ENCODE measurements around the gene PLEKHO2. TPM values are rescaled to one million over a fixed set of nuclear protein-coding genes. Genes with fewer than 3 reads are reported as not detected.
"Not testable (repeated sequence)": the region's sequence is repeated elsewhere in the genome, so short reads cannot be mapped to it uniquely, and the experiment has no call there.

Gene PLEKHO2, protein sequence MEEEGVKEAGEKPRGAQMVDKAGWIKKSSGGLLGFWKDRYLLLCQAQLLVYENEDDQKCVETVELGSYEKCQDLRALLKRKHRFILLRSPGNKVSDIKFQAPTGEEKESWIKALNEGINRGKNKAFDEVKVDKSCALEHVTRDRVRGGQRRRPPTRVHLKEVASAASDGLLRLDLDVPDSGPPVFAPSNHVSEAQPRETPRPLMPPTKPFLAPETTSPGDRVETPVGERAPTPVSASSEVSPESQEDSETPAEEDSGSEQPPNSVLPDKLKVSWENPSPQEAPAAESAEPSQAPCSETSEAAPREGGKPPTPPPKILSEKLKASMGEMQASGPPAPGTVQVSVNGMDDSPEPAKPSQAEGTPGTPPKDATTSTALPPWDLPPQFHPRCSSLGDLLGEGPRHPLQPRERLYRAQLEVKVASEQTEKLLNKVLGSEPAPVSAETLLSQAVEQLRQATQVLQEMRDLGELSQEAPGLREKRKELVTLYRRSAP
- total RNA-seq = 8.7 to 9.8 TPM (median 8.8 TPM) in 3 replicates

DNA sequence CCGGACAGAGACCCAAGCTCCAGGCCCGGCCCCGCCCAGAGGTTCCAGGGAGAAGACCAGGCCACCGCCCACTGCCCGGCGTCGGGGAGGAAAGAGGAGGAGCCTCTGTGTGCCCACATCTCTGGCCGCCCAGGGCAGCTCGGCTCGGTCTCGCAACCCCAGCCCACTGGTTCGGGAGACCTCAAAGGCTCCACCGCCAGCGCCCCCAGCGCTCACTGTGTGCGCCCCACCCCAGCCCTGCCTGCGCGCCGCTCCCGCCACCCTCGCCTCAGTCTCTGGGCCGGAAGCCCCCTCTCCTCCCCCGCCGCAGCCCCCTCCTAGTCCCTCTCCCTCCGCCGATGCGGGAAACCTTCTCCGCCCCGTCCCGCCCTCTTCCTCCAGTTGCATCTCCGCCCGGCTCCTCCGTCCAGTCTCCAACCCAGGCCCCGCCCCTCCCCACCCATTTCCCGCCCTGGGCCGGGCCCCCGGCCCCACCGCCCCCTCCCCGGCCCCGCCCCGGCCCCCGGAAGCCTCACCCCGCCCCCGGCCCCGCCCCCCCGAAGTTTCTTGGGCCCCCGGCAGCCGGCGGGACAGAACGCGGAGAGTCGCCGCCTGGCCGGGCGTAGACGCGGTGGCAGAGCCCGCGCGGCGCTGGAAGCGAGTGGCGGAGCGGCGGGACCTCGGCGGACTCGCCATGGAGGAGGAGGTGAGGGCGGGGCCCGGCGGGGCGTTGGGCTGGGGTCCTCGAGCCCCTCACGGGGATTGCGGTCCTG lies at the start of gene PLEKHO2:
PLEKHO2 (plus strand) TSS at position 572 of the 752 bp plus-strand sequence; CDS start at position 674, 102 bp downstream.
- H3K4me3 Mint-ChIP-seq = peak within 1 kb of the TSS; percentile 81

DNA sequence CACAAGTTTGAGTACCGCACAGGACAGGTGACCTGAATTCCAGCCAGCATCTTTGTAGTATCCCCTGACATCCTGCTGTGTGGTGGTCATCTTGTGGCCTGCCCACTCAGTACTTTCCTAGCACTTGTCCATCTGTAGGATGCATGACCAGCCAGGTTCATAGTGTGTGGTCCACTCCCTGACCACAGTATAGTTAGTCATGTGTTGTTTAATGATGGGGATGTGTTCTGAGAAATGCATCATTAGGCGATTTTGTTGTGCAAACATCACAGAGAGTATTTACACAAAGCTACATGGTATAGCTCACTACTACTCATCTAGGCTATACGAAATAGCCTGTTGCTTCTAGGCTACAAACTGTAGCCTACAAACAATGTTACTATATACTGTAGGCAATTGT lies 49.4 kb upstream of the PLEKHO2 start:
- Mint-ChIP-seq H3K27ac (no peak overlapping the region), H3K27me3 (ENCODE audit: low read depth) (no peaks in the 10 kb centered on the region), H3K9me3 (no peaks in the 10 kb centered on the region), H3K4me3 (no peak overlapping the region), H3K36me3 (no peaks in the 10 kb centered on the region), H3K4me1 (no peaks in the 10 kb centered on the region)
- TF ChIP-seq, protein P1, sequence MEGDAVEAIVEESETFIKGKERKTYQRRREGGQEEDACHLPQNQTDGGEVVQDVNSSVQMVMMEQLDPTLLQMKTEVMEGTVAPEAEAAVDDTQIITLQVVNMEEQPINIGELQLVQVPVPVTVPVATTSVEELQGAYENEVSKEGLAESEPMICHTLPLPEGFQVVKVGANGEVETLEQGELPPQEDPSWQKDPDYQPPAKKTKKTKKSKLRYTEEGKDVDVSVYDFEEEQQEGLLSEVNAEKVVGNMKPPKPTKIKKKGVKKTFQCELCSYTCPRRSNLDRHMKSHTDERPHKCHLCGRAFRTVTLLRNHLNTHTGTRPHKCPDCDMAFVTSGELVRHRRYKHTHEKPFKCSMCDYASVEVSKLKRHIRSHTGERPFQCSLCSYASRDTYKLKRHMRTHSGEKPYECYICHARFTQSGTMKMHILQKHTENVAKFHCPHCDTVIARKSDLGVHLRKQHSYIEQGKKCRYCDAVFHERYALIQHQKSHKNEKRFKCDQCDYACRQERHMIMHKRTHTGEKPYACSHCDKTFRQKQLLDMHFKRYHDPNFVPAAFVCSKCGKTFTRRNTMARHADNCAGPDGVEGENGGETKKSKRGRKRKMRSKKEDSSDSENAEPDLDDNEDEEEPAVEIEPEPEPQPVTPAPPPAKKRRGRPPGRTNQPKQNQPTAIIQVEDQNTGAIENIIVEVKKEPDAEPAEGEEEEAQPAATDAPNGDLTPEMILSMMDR (IDR thresholded peaks at IDR 0.05; ENCODE audit: unreplicated experiment) = no peak
- no peak for DNase-seq (ENCODE audit: low spot score in 2 of 2, unreplicated experiment in 2 of 2)

More for the DNA sequence above, at the start of gene PLEKHO2:
- TF ChIP-seq, protein P1 (IDR thresholded peaks at IDR 0.05; ENCODE audit: unreplicated experiment) = no peak
- H3K27me3 Mint-ChIP-seq (ENCODE audit: low read depth) = no peaks in the 10 kb centered on the region
- peaks cover 44% of the 10 kb centered on the region for H3K4me1 Mint-ChIP-seq
- peak; percentile 88 to 91 for DNase-seq (ENCODE audit: low spot score in 2 of 2, unreplicated experiment in 2 of 2)
- H3K27ac Mint-ChIP-seq = peak within 1 kb of the TSS; percentile 62
- no peaks in the 10 kb centered on the region for H3K9me3 Mint-ChIP-seq
- no peaks in the 10 kb centered on the region for H3K36me3 Mint-ChIP-seq

DNA sequence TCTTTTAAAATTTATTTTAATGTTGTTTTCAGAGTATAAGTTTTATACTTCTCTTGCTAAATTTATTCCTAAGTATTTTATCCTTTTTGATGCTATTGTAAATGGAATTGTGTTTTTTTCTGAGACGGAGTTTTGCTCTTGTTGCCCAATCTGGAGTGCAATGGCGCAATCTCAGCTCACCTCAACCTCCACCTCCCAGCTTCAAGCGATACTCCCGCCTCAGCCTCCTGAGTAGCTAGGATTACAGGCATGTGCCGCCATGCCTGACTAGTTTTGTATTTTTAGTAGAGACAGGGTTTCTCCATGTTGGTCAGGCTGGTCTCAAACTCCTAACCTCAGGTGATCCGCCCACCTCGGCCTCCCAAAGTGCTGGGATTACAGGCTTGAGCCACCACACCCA lies 46.4 kb upstream of the PLEKHO2 start:
- not testable (repeated sequence) for H3K27me3 Mint-ChIP-seq (ENCODE audit: low read depth); H3K27ac Mint-ChIP-seq; H3K36me3 Mint-ChIP-seq; H3K4me1 Mint-ChIP-seq; DNase-seq (ENCODE audit: low spot score in 2 of 2, unreplicated experiment in 2 of 2); H3K4me3 Mint-ChIP-seq; H3K9me3 Mint-ChIP-seq

DNA sequence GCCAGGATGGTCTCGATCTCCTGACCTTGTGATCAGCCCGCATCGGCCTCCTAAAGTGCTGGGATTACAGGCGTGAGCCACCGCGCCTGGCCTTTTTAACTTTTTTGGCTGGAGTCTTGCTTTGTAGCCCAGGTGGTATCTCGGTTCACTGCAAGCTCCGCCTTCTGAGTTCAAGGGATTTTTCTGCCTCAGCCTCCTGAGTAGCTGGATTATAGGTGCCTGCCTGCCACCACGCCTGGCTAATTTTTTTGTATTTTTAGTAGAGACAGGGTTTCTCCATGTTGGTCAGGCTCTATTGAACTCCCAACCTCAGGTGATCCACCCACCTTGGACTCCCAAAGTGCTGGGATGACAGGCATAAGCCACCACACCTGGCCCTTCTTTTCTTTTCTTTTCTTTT lies 45.8 kb upstream of the PLEKHO2 start:
- H3K27ac Mint-ChIP-seq; H3K27me3 Mint-ChIP-seq (ENCODE audit: low read depth); H3K4me3 Mint-ChIP-seq; DNase-seq (ENCODE audit: low spot score in 2 of 2, unreplicated experiment in 2 of 2); H3K4me1 Mint-ChIP-seq; H3K9me3 Mint-ChIP-seq; H3K36me3 Mint-ChIP-seq: not testable (repeated sequence)

DNA sequence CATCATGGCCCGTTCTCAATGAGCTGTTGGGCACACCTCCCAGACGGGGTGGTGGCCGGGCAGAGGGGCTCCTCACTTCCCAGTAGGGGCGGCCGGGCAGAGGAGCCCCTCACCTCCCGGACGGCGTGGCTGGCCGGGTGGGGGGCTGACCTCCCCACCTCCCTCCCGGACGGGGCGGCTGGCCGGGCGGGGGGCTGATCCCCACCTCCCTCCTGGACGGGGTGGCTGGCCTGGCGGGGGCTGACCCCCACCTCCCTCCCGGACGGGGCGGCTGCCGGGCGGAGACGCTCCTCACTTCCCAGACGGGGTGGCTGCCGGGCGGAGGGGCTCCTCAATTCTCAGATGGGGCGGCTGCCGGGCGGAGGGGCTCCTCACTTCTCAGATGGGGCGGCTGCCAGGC lies 42.8 kb upstream of the PLEKHO2 start:
- H3K4me3 Mint-ChIP-seq; H3K36me3 Mint-ChIP-seq; H3K27me3 Mint-ChIP-seq (ENCODE audit: low read depth); DNase-seq (ENCODE audit: low spot score in 2 of 2, unreplicated experiment in 2 of 2); H3K9me3 Mint-ChIP-seq; H3K27ac Mint-ChIP-seq: not testable (repeated sequence)
- H3K4me1 Mint-ChIP-seq = peaks cover 12% of the 10 kb centered on the region

DNA sequence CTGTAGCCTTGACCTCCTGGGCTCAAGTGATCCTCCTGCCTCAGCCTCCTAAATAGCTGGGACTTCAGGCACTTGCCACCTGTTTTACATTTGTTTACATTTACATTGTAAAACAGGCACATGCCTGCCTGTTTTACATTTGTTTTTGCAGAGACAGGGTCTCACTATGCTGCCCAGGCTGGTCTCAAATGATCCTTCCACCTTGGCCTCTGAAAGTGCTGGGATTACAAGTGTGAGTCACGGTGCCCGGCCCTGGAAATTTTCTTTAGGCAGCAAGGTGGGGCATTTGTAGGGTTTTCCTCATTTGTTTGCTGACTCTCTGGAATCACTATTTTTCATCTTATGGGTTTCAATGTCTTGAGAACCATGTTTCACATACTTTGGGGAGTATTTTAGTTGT lies 41.2 kb upstream of the PLEKHO2 start:
- no peaks in the 10 kb centered on the region for H3K36me3 Mint-ChIP-seq
- no peaks in the 10 kb centered on the region for H3K27me3 Mint-ChIP-seq (ENCODE audit: low read depth)
- peaks cover 12% of the 10 kb centered on the region for H3K4me1 Mint-ChIP-seq
- no peak overlapping the region for H3K4me3 Mint-ChIP-seq
- H3K9me3 Mint-ChIP-seq = no peaks in the 10 kb centered on the region
- H3K27ac Mint-ChIP-seq = peak overlapping the region; percentile 83
- TF ChIP-seq, protein P1 (IDR thresholded peaks at IDR 0.05; ENCODE audit: unreplicated experiment) = no peak
- DNase-seq (ENCODE audit: low spot score in 2 of 2, unreplicated experiment in 2 of 2) = no peak

DNA sequence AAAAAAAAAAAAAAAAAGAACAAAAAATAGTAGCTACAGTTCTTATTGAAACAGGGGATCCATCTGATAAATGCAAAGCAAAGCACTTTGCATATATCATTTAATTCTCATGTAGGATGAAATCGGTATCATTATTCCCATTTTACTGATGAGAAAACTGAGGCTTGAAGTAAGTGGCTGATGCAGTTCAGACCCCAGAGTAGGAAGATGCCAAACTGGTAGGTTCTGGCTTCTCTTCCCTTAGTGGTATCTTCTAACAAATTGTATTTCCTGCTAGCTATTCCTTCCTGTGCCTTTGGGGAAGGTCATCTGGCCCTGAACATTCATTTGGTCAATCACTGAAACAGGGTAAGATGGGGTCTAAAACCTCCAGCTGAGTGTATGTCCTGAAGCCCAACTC lies 38.2 kb upstream of the PLEKHO2 start:
- DNase-seq (ENCODE audit: low spot score in 2 of 2, unreplicated experiment in 2 of 2) = no peak
- no peaks in the 10 kb centered on the region for H3K27me3 Mint-ChIP-seq (ENCODE audit: low read depth)
- no peak overlapping the region for H3K27ac Mint-ChIP-seq
- H3K4me1 Mint-ChIP-seq = peaks cover 16% of the 10 kb centered on the region
- TF ChIP-seq, protein P1 (IDR thresholded peaks at IDR 0.05; ENCODE audit: unreplicated experiment) = no peak
- H3K4me3 Mint-ChIP-seq = no peak overlapping the region
- H3K36me3 Mint-ChIP-seq = no peaks in the 10 kb centered on the region
- H3K9me3 Mint-ChIP-seq = no peaks in the 10 kb centered on the region
